SU-DHL-6 (cell line): ENCODE measurements around the gene IRF8.

Source experiments
- H2AFZ ChIP-seq: fragments of 200-600 bp; sonication (generic); 2 replicates; pipeline ENCODE4 v1.6.1; 2014; ENCODE audit warnings: low read depth, mild to moderate bottlenecking, moderate library complexity, mixed read lengths, antibody characterized with exemption, low read length; ENCODE audit not compliant: severe bottlenecking
- H3F3A ChIP-seq: fragments of 200-600 bp; shearing (Covaris generic); 2 replicates; pipeline ENCODE4 v1.6.0; 2016; ENCODE audit warnings: antibody characterized with exemption, mild to moderate bottlenecking; ENCODE audit not compliant: insufficient read depth
- H3K27ac ChIP-seq: fragments of 200-600 bp; sonication (generic); 2 replicates; pipeline ENCODE4 v1.5.1; 2016; ENCODE audit warnings: low read depth, mild to moderate bottlenecking, low read length, moderate library complexity, mixed read lengths
- H3K27me3 ChIP-seq: fragments of 200-600 bp; sonication (generic), shearing (Covaris generic); 2 replicates; pipeline ENCODE4 v1.6.0; 2014; ENCODE audit warnings: mild to moderate bottlenecking, low read length
- H3K36me3 ChIP-seq: fragments of 200-600 bp; sonication (generic); 2 replicates; pipeline ENCODE4 v1.6.1; 2014; ENCODE audit warnings: mild to moderate bottlenecking, low read length, mixed read lengths
- H3K4me2 ChIP-seq: fragments of 300-600, 200-600 bp; shearing (Covaris generic), sonication (generic); 2 replicates; pipeline ENCODE4 v1.6.0; 2014; ENCODE audit warnings: low read length, low read depth, mild to moderate bottlenecking; ENCODE audit not compliant: poor library complexity, severe bottlenecking
- H3K4me3 ChIP-seq: fragments of 200-600 bp; sonication (generic); 2 replicates; pipeline ENCODE4 v1.5.1; 2014; ENCODE audit warnings: antibody characterized with exemption, low read length, mild to moderate bottlenecking, mixed read lengths; ENCODE audit not compliant: insufficient read depth, poor library complexity, severe bottlenecking
- H3K79me2 ChIP-seq: fragments of 200-600 bp; sonication (generic); 2 replicates; pipeline ENCODE4 v1.6.1; 2014; ENCODE audit warnings: mild to moderate bottlenecking, low read length, moderate library complexity; ENCODE audit not compliant: insufficient read depth
- H3K9ac ChIP-seq: fragments of 200-600 bp; sonication (generic); 2 replicates; pipeline ENCODE4 v1.7.0; 2014; ENCODE audit warnings: mild to moderate bottlenecking, low read length
- H3K9me2 ChIP-seq: fragments of 200-600 bp; sonication (generic); replicated peaks from 2 replicates; pipeline ENCODE4 v1.6.1; 2014; ENCODE audit warnings: low read length; ENCODE audit not compliant: insufficient read depth
- H3K9me3 ChIP-seq: fragments of 200-600 bp; sonication (generic); 2 replicates; pipeline ENCODE4 v1.6.1; 2014; ENCODE audit warnings: low read length, mixed read lengths; ENCODE audit not compliant: insufficient read depth
- H4K20me1 ChIP-seq: fragments of 200-600 bp; sonication (generic); 2 replicates; pipeline ENCODE4 v1.6.1; 2014; ENCODE audit warnings: low read depth, mild to moderate bottlenecking, antibody characterized with exemption, low read length, moderate library complexity, mixed read lengths
- CTCF ChIP-seq: fragments of 200-600 bp; sonication (generic); IDR thresholded peaks from one replicate; pipeline ENCODE4 v1.5.1; 2017; ENCODE audit warnings: antibody characterized with exemption, mild to moderate bottlenecking, low read length, moderate library complexity; ENCODE audit not compliant: insufficient read depth, poor library complexity, severe bottlenecking
- EZH2phosphoT487 ChIP-seq: fragments of 200-600 bp; sonication (generic), shearing (Covaris generic); conservative IDR thresholded peaks from 2 replicates; pipeline ENCODE4 v1.6.1; 2018; ENCODE audit warnings: mild to moderate bottlenecking, antibody characterized with exemption, low read length, moderate library complexity, mixed read lengths

Gene IRF8

GRCh38 chr16:85861095-85861825, 37.7 kb upstream of the IRF8 start:
- H3K9ac ChIP-seq: no peak overlapping the region
- H3K9me2 ChIP-seq: no peaks in the 10 kb centered on the region
- no peak overlapping the region for H3K4me2 ChIP-seq
- no peaks in the 10 kb centered on the region for H4K20me1 ChIP-seq
- TF ChIP-seq EZH2phosphoT487 (no peak), CTCF (no peak)
- no peak overlapping the region for H2AFZ ChIP-seq
- no peaks in the 10 kb centered on the region for H3K27me3 ChIP-seq
- no peak overlapping the region for H3K27ac ChIP-seq
- no peaks in the 10 kb centered on the region for H3F3A ChIP-seq
- no peaks in the 10 kb centered on the region for H3K79me2 ChIP-seq
- no peaks in the 10 kb centered on the region for H3K9me3 ChIP-seq
- no peaks in the 10 kb centered on the region for H3K36me3 ChIP-seq
- H3K4me3 ChIP-seq: no peak overlapping the region

- H3K9me2 ChIP-seq: no peaks in the 10 kb centered on the region
- no peak overlapping the region for H3K4me2 ChIP-seq
- TF ChIP-seq EZH2phosphoT487: no peak
- TF ChIP-seq CTCF: no peak
Measured at GRCh38 chr16:85862476-85863383, 36.2 kb upstream of the IRF8 start.

GRCh38 chr16:85863384-85863774, 35.6 kb upstream of the IRF8 start:
- TF ChIP-seq EZH2phosphoT487: no peak
- TF ChIP-seq CTCF: no peak
- Histone ChIP-seq H3F3A (no peaks in the 10 kb centered on the region), H3K4me2 (no peak overlapping the region), H3K79me2 (no peaks in the 10 kb centered on the region), H3K9ac (no peak overlapping the region), H4K20me1 (no peaks in the 10 kb centered on the region), H3K4me3 (no peak overlapping the region), H3K9me3 (no peaks in the 10 kb centered on the region), H3K27me3 (no peaks in the 10 kb centered on the region), H3K27ac (no peak overlapping the region), H2AFZ (no peak overlapping the region), H3K36me3 (no peaks in the 10 kb centered on the region), H3K9me2 (no peaks in the 10 kb centered on the region)

More at GRCh38 chr16:85862476-85863383, 36.2 kb upstream of the IRF8 start:
- Histone ChIP-seq H3K36me3 (no peaks in the 10 kb centered on the region), H3K9me3 (no peaks in the 10 kb centered on the region), H3K27ac (no peak overlapping the region), H3K79me2 (no peaks in the 10 kb centered on the region), H3K9ac (no peak overlapping the region), H3K4me3 (no peak overlapping the region), H4K20me1 (no peaks in the 10 kb centered on the region), H2AFZ (no peak overlapping the region), H3K27me3 (no peaks in the 10 kb centered on the region), H3F3A (no peaks in the 10 kb centered on the region)
